ENCODE results near the gene SLC6A6. TPM values are rescaled to one million over a fixed set of nuclear protein-coding genes. Genes with fewer than 3 reads are reported as not detected.
"Not testable (repeated sequence)": the region's sequence is repeated elsewhere in the genome, so short reads cannot be mapped to it uniquely, and the experiment has no call there.

The SLC6A6 gene
- total RNA-seq, 1 donor from 2014 or later, result 129 TPM

GRCh38 chr3:14430053-14430452, 27.6 kb downstream of the SLC6A6 start:
- intact Hi-C loops (cut with DNase I), result no loop called here
- no peak for DNase-seq (ENCODE audit: low spot score)

- intact Hi-C loops (cut with DNase I), result no loop called here
- DNase-seq (ENCODE audit: low spot score), result no peak
These were observed 28.5 kb downstream of the SLC6A6 start for GRCh38 chr3:14430706-14431451.

- peak; percentile 85 for DNase-seq (ENCODE audit: low spot score)
- intact Hi-C loops (cut with DNase I), result no loop called here
These were observed 29.1 kb downstream of the SLC6A6 start for GRCh38 chr3:14431452-14431916.

GRCh38 chr3:14431917-14432834, 29.8 kb downstream of the SLC6A6 start:
- peak; percentile 98 for DNase-seq (ENCODE audit: low spot score)
- intact Hi-C loops (cut with DNase I), result loop anchor here (2.0 kb wide), 2 partner anchors 21 to 29 kb away; partner anchors contain the start of gene SLC6A6

GRCh38 chr3:14433106-14433505, 30.7 kb downstream of the SLC6A6 start:
- intact Hi-C loops (cut with DNase I), result loop anchor here (2.0 kb wide), 2 partner anchors 20 to 30 kb away; partner anchors contain the start of gene SLC6A6
- DNase-seq (ENCODE audit: low spot score), result no peak

GRCh38 chr3:14434126-14434497, 31.7 kb downstream of the SLC6A6 start:
- intact Hi-C loops (cut with DNase I), result no loop called here

GRCh38 chr3:14434498-14435151, 32.2 kb downstream of the SLC6A6 start:
- intact Hi-C loops (cut with DNase I), result no loop called here
- peak; percentile 84 for DNase-seq (ENCODE audit: low spot score)

More at GRCh38 chr3:14434126-14434497, 31.7 kb downstream of the SLC6A6 start:
- no peak for DNase-seq (ENCODE audit: low spot score)

- DNase-seq (ENCODE audit: low spot score), result no peak
- intact Hi-C loops (cut with DNase I), result no loop called here
These were observed 33.0 kb downstream of the SLC6A6 start for GRCh38 chr3:14435175-14436014.

GRCh38 chr3:14436954-14437281, 34.5 kb downstream of the SLC6A6 start:
- no peak for DNase-seq (ENCODE audit: low spot score)

GRCh38 chr3:14437705-14438104, 35.3 kb downstream of the SLC6A6 start:
- intact Hi-C loops (cut with DNase I); DNase-seq (ENCODE audit: low spot score): not testable (repeated sequence)

More at GRCh38 chr3:14436954-14437281, 34.5 kb downstream of the SLC6A6 start:
- intact Hi-C loops (cut with DNase I), result no loop called here

- DNase-seq (ENCODE audit: low spot score), result no peak
- intact Hi-C loops (cut with DNase I), result no loop called here
These were observed 35.9 kb downstream of the SLC6A6 start for GRCh38 chr3:14438262-14438661.

- intact Hi-C loops (cut with DNase I), result no loop called here
- DNase-seq (ENCODE audit: low spot score), result no peak
These were observed 36.5 kb downstream of the SLC6A6 start for GRCh38 chr3:14438929-14439328.

- intact Hi-C loops (cut with DNase I), result loop anchor here (5.0 kb wide), 1 partner anchor 43 kb away; no protein-coding TSS in a partner anchor
- DNase-seq (ENCODE audit: low spot score), result peak; percentile 92
These were observed 37.2 kb downstream of the SLC6A6 start for GRCh38 chr3:14439501-14440167.

GRCh38 chr3:14440168-14440518, 37.7 kb downstream of the SLC6A6 start:
- DNase-seq (ENCODE audit: low spot score), result no peak
- intact Hi-C loops (cut with DNase I), result loop anchor here (5.0 kb wide), 1 partner anchor 42 kb away; no protein-coding TSS in a partner anchor

- intact Hi-C loops (cut with DNase I), result loop anchor here (1.0 to 5.0 kb wide), 2 partner anchors 12 to 42 kb away; no protein-coding TSS in a partner anchor
- DNase-seq (ENCODE audit: low spot score), result no peak
These were observed 38.3 kb downstream of the SLC6A6 start for GRCh38 chr3:14440531-14441239.

- DNase-seq (ENCODE audit: low spot score), result peak; percentile 82
- intact Hi-C loops (cut with DNase I), result loop anchor here (1.0 to 5.0 kb wide), 2 partner anchors 11 to 41 kb away; no protein-coding TSS in a partner anchor
These were observed 39.0 kb downstream of the SLC6A6 start for GRCh38 chr3:14441240-14441919.

GRCh38 chr3:14441920-14442300, 39.5 kb downstream of the SLC6A6 start:
- DNase-seq (ENCODE audit: low spot score), result no peak
- intact Hi-C loops (cut with DNase I), result loop anchor here (1.0 to 5.0 kb wide), 2 partner anchors 10 to 40 kb away; no protein-coding TSS in a partner anchor
